AG04450 (cell line): Measurements from ENCODE around the gene POPDC3. TPM values are rescaled to one million over a fixed set of nuclear protein-coding genes. Genes with fewer than 3 reads are reported as not detected.

ENCODE experiments used
- CTCF ChIA-PET: fragments of 300-600, 350-600 bp; formaldehyde crosslinking; extraction: SDS; loops from one replicate; lab custom pipeline; 2022; ENCODE audit warnings: antibody characterized with exemption, inconsistent platforms; lab: Charles Lee
- POLR2A ChIA-PET: fragments of 350-600 bp; formaldehyde crosslinking; extraction: SDS; loops from one replicate; lab custom pipeline; 2021; ENCODE audit warnings: antibody characterized with exemption, inconsistent platforms; lab: Yijun Ruan, JAX
- DNase-seq: peaks from one replicate; pipeline ENCODE4 v3.0.0-alpha.2; 2011; ENCODE audit warnings: low read depth, low spot score
- H3K27ac ChIP-seq: one replicate; pipeline ENCODE4 v1.5.1; 2012; ENCODE audit warnings: low read depth, low read length, control low read depth
- H3K27me3 ChIP-seq: one replicate; pipeline ENCODE4 v1.6.0; 2012; ENCODE audit warnings: low read length; ENCODE audit not compliant: control insufficient read depth, insufficient read depth
- H3K4me3 ChIP-seq: 2 replicates; pipeline ENCODE4 v1.5.1; 2011; ENCODE audit warnings: mild to moderate bottlenecking, low read depth, low read length, control low read depth
- H3K9me3 ChIP-seq: 2 replicates; pipeline ENCODE4 v1.5.1; 2012; ENCODE audit warnings: low read length; ENCODE audit not compliant: control insufficient read depth, insufficient read depth
- polyA plus RNA-seq: library from polyadenylated mRNA; depleted of rRNA; stranded (reverse); fragments of >200 nt; gene quantifications from 2 replicates; pipeline ENCODE4 v1.2.3, GENCODE V29; 2011
- TF ChIP-seq, protein P1 (sequence below): IDR thresholded peaks from 2 replicates; pipeline ENCODE4 v1.5.1; 2011; ENCODE audit warnings: low read depth, low read length, control low read depth, inconsistent platforms

Gene POPDC3
- polyA plus RNA-seq, 1 experiment, result 29.1 TPM

DNA sequence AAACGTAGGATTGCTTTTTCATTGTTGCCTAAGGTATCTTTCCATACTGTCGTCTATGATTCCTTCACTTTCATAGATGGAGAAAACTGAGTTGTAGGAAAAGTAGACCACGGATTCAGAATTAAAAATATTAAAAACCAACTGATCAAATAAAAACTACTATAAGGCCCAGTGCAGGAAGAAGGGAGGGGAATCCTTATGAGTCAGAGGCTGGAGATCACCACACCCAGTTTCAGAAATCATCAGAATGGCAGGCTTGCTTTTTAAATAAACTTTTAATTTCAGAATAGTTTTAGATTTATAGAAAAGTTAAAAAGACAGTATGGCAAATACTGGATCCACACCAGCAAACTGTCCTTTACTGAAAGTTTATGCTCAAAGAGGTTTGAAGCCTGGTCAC, 32.0 kb upstream of the POPDC3 start:
- TF ChIP-seq, protein P1, sequence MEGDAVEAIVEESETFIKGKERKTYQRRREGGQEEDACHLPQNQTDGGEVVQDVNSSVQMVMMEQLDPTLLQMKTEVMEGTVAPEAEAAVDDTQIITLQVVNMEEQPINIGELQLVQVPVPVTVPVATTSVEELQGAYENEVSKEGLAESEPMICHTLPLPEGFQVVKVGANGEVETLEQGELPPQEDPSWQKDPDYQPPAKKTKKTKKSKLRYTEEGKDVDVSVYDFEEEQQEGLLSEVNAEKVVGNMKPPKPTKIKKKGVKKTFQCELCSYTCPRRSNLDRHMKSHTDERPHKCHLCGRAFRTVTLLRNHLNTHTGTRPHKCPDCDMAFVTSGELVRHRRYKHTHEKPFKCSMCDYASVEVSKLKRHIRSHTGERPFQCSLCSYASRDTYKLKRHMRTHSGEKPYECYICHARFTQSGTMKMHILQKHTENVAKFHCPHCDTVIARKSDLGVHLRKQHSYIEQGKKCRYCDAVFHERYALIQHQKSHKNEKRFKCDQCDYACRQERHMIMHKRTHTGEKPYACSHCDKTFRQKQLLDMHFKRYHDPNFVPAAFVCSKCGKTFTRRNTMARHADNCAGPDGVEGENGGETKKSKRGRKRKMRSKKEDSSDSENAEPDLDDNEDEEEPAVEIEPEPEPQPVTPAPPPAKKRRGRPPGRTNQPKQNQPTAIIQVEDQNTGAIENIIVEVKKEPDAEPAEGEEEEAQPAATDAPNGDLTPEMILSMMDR, result no peak
- H3K4me3 ChIP-seq, result no peak overlapping the region
- ChIA-PET POLR2A (no interaction called here), CTCF (interaction anchor here (1.5 kb wide), 1 partner anchor 124 kb away, joined by 4 read pairs; no protein-coding TSS in a partner anchor)
- H3K27ac ChIP-seq, result no peak overlapping the region
- no peak for DNase-seq
- H3K9me3 ChIP-seq, result no peaks in the 10 kb centered on the region
- H3K27me3 ChIP-seq, result no peaks in the 10 kb centered on the region

DNA sequence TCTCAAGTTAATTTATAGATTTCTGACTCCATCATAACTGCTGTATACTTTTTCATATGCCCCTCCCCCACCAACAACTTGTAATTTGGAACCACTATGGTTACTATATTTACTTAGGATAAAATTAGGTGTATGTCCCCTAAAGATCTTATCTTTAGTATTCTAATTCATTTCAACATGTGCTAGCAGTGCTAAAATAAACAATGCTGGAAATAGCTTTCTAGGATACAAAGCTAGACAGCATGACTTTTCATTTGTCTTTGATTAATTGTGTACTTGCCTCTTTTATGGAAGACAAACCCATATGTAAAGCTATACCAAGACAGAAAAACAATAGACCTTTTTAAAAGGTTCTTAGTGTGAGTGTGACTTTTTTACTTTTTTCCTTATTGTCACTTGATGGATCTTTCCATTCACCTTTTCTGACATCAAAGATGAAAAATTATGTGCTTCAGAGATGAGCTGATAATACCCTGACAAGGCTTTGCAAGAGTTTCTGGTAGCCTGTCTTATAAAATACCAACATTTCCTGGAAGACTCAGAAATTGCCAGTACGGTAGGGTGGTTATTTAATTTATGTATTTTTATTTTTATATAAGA, 31.2 kb upstream of the POPDC3 start:
- H3K9me3 ChIP-seq, result no peaks in the 10 kb centered on the region
- H3K27ac ChIP-seq, result no peak overlapping the region
- H3K27me3 ChIP-seq, result no peaks in the 10 kb centered on the region
- ChIA-PET CTCF (interaction anchor here (1.5 kb wide), 1 partner anchor 123 kb away, joined by 4 read pairs; no protein-coding TSS in a partner anchor), POLR2A (no interaction called here)
- TF ChIP-seq, protein P1, result no peak
- DNase-seq, result no peak
- H3K4me3 ChIP-seq, result no peak overlapping the region

DNA sequence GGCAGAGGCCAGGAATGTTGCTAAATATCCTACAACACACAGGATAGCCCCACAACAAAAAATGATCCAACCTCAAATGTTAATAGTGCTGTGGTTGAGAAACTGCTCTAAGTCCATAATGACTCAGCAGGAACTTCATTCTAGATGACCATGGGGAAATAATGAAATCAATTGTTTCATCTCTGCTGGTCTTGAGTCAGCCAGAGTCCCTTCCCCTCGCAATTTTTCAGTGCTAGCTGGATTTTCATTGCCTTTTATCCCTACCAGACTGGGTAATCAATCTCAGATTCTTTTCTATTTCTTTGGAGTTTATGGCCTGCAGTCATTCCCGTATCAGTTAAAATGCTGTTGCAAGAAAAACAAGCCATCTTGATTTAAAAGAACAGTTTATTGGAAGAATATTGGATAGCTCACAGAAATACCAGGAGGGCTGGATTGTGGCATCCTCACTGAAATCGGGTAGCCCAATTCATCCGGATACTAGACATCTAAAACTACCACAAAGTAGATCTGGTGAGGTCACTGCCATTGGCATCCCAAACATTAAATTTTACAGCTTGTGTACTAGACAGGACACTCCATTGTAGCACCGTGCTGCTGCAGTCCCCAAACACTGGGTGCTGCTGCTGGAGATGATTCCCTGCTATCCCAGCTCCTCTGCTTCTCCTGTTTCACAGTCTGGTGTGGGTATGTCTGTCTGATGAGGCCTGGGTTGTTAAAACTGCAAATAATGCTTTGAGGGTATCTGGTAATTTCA, 30.3 kb upstream of the POPDC3 start:
- H3K27me3 ChIP-seq, result no peaks in the 10 kb centered on the region
- peak overlapping the region; percentile 68 for H3K27ac ChIP-seq
- CTCF ChIA-PET, result interaction anchor here (1.5 kb wide), 1 partner anchor 122 kb away, joined by 4 read pairs; no protein-coding TSS in a partner anchor
- DNase-seq, result peak; percentile 33
- H3K9me3 ChIP-seq, result no peaks in the 10 kb centered on the region
- TF ChIP-seq, protein P1, result no peak
- POLR2A ChIA-PET, result interaction anchor here (0.6 kb wide), 1 partner anchor 351 kb away, joined by 3 read pairs; no protein-coding TSS in a partner anchor
- H3K4me3 ChIP-seq, result no peak overlapping the region

DNA sequence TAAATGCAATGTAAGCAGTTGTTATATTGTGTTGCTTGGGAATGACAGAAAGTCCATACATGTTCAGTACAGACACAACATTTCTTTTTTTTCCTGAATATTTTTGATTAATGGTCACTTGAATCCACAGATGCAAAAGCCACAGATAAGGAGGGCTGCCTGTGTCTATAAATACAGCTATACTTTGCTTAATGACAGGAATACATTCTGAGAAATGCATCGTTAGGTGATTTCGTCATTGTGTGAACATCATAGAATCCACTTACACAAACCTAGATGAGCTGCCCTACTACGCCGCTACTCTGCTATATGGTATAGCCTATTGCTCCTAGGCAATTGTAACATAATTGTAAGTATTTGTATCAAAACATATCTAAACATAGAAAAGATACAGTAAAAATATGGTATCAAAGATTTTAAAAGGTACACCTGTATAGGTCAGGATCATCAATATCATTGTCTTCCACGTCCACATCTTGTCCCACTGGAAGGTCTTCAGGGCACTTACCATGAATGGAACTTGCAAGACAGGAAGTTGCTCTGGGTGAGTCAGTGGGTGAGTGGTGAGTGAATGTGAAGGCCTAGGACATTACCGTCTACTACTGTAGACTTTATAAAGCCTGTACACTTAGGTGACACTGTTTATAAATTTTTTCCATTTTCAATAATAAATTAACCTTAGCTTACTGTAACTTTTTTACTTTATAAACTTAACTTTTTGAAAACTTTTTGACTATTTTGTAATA, 27.9 kb upstream of the POPDC3 start:
- TF ChIP-seq, protein P1, result no peak
- ChIA-PET POLR2A (no interaction called here), CTCF (interaction anchor here (0.6 to 0.8 kb wide), 3 partner anchors 13 to 120 kb away, joined by 3 to 7 read pairs (median 4); no protein-coding TSS in a partner anchor)
- H3K27ac ChIP-seq, result no peak overlapping the region
- no peak for DNase-seq
- H3K9me3 ChIP-seq, result no peaks in the 10 kb centered on the region
- H3K27me3 ChIP-seq, result no peaks in the 10 kb centered on the region
- no peak overlapping the region for H3K4me3 ChIP-seq
